ENCODE measurements around the gene SPOP.

The SPOP gene

GRCh38 chr17:49585422-49586027 lies 92.4 kb downstream of the SPOP start:
- no peak overlapping the region for H3K4me3 ChIP-seq (ENCODE audit: control insufficient read depth, low read depth, low read length)
- TF ChIP-seq CTCF (IDR thresholded peaks at IDR 0.05; ENCODE audit: control insufficient read depth, insufficient read depth, low read depth, low read length, missing control alignments): peak; percentile 6
- no peak for DNase-seq (ENCODE audit: low read depth)

- no peak overlapping the region for H3K4me3 ChIP-seq (ENCODE audit: control insufficient read depth, low read depth, low read length)
- no peak for DNase-seq (ENCODE audit: low read depth)
- no peak for TF ChIP-seq CTCF (IDR thresholded peaks at IDR 0.05; ENCODE audit: control insufficient read depth, insufficient read depth, low read depth, low read length, missing control alignments)
Observed at GRCh38 chr17:49583889-49584288, 94.0 kb downstream of the SPOP start.

GRCh38 chr17:49583226-49583625 lies 94.7 kb downstream of the SPOP start:
- TF ChIP-seq CTCF (IDR thresholded peaks at IDR 0.05; ENCODE audit: control insufficient read depth, insufficient read depth, low read depth, low read length, missing control alignments): no peak
- H3K4me3 ChIP-seq (ENCODE audit: control insufficient read depth, low read depth, low read length): no peak overlapping the region
- no peak for DNase-seq (ENCODE audit: low read depth)

- DNase-seq (ENCODE audit: low read depth): no peak
- no peak overlapping the region for H3K4me3 ChIP-seq (ENCODE audit: control insufficient read depth, low read depth, low read length)
- TF ChIP-seq CTCF (IDR thresholded peaks at IDR 0.05; ENCODE audit: control insufficient read depth, insufficient read depth, low read depth, low read length, missing control alignments): no peak
Observed at GRCh38 chr17:49582789-49583188, 95.1 kb downstream of the SPOP start.

- DNase-seq (ENCODE audit: low read depth): no peak
- H3K4me3 ChIP-seq (ENCODE audit: control insufficient read depth, low read depth, low read length): no peak overlapping the region
- no peak for TF ChIP-seq CTCF (IDR thresholded peaks at IDR 0.05; ENCODE audit: control insufficient read depth, insufficient read depth, low read depth, low read length, missing control alignments)
Observed at GRCh38 chr17:49582055-49582722, 95.7 kb downstream of the SPOP start.

- TF ChIP-seq CTCF (IDR thresholded peaks at IDR 0.05; ENCODE audit: control insufficient read depth, insufficient read depth, low read depth, low read length, missing control alignments): no peak
- no peak overlapping the region for H3K4me3 ChIP-seq (ENCODE audit: control insufficient read depth, low read depth, low read length)
- DNase-seq (ENCODE audit: low read depth): no peak
Observed at GRCh38 chr17:49581648-49581998, 96.3 kb downstream of the SPOP start.
